Immature natural killer cell (primary cell): ENCODE results near the gene DNAJA3. TPM values are rescaled to one million over a fixed set of nuclear protein-coding genes. Genes with fewer than 3 reads are reported as not detected.
A peak's percentile ranks its signal among the peaks of the same experiment; 100 is the strongest.

Source experiments
- DNase-seq, 3 donors: peaks; one replicate each; pipeline ENCODE4 v3.0.0; 2022; ENCODE audit warnings: mixed read lengths in 1 of 3
- H3K27ac Mint-ChIP-seq, 6 donors: one replicate each; pipeline ENCODE4 v1.8.0; 2020; ENCODE audit warnings: mixed read lengths in 6 of 6, mild to moderate bottlenecking in 5 of 6, inconsistent platforms in 4 of 6, moderate library complexity in 3 of 6
- H3K27me3 Mint-ChIP-seq, 3 donors: one replicate each; pipeline ENCODE4 v1.8.0; 2020 to 2021; ENCODE audit warnings: low read depth in 3 of 3, mild to moderate bottlenecking in 3 of 3, mixed read lengths in 3 of 3, moderate library complexity in 3 of 3, inconsistent platforms in 1 of 3
- H3K36me3 Mint-ChIP-seq, 3 donors: one replicate each; pipeline ENCODE4 v1.8.0; 2020; ENCODE audit warnings: mixed read lengths in 3 of 3, inconsistent platforms in 2 of 3, mild to moderate bottlenecking in 2 of 3
- H3K4me1 Mint-ChIP-seq, 2 donors: one replicate each; pipeline ENCODE4 v1.8.0; 2020; ENCODE audit warnings: inconsistent platforms in 2 of 2, mild to moderate bottlenecking in 2 of 2, mixed read lengths in 2 of 2, moderate library complexity in 1 of 2
- H3K4me3 Mint-ChIP-seq, 5 donors: one replicate each; pipeline ENCODE4 v1.8.0; 2020; ENCODE audit warnings: mild to moderate bottlenecking in 5 of 5, mixed read lengths in 5 of 5, inconsistent platforms in 3 of 5, moderate library complexity in 3 of 5
- H3K9me3 Mint-ChIP-seq, 6 donors: one replicate each; pipeline ENCODE4 v1.8.0; 2020; ENCODE audit warnings: mild to moderate bottlenecking in 6 of 6, mixed read lengths in 6 of 6, inconsistent platforms in 4 of 6, moderate library complexity in 3 of 6
- polyA plus RNA-seq, 3 donors: library from polyadenylated mRNA; unstranded; fragments of 300-500 nt; fragmentation: Illumina TruSeq; gene quantifications; one replicate each; pipeline ENCODE4 v1.2.3, GENCODE V29; 2021

The DNAJA3 gene
- polyA plus RNA-seq, 3 donors from 2014 or later = 32.7 to 42.4 (median 38.7) TPM

GRCh38 chr16:4404967-4405696, 20.5 kb upstream of the DNAJA3 start:
- H3K36me3 Mint-ChIP-seq = peaks cover 12 to 21% (median 13%) of the 10 kb centered on the region in 3 donors
- H3K4me3 Mint-ChIP-seq = peak overlapping the region in 1 of 5 donors; percentile 29

GRCh38 chr16:4407543-4408322, 17.9 kb upstream of the DNAJA3 start:
- DNase-seq = no peak
- Mint-ChIP-seq H3K4me3 (no peak overlapping the region), H3K4me1 (peaks cover 17 to 19% of the 10 kb centered on the region in 2 donors), H3K36me3 (peaks cover 8 to 26% (median 15%) of the 10 kb centered on the region in 3 donors), H3K27me3 (peaks cover 26 to 64% (median 40%) of the 10 kb centered on the region in 3 donors), H3K9me3 (peaks cover 0 to 2% (median 0%) of the 10 kb centered on the region in 6 donors), H3K27ac (no peak overlapping the region)

More at GRCh38 chr16:4404967-4405696, 20.5 kb upstream of the DNAJA3 start:
- Mint-ChIP-seq H3K27me3 (peaks cover 39 to 70% (median 42%) of the 10 kb centered on the region in 3 donors), H3K9me3 (peaks cover 0 to 2% (median 0%) of the 10 kb centered on the region in 6 donors), H3K27ac (peak overlapping the region in 4 of 6 donors; percentile 35 to 91 (median 82)), H3K4me1 (peaks cover 10 to 11% of the 10 kb centered on the region in 2 donors)
- DNase-seq = no peak

- peaks cover 23 to 64% (median 41%) of the 10 kb centered on the region in 3 donors for H3K27me3 Mint-ChIP-seq
- DNase-seq = no peak
- H3K9me3 Mint-ChIP-seq = peaks cover 0 to 2% (median 0%) of the 10 kb centered on the region in 6 donors
- H3K4me3 Mint-ChIP-seq = no peak overlapping the region
- peaks cover 23 to 25% of the 10 kb centered on the region in 2 donors for H3K4me1 Mint-ChIP-seq
- H3K27ac Mint-ChIP-seq = no peak overlapping the region
- peaks cover 8 to 28% (median 15%) of the 10 kb centered on the region in 3 donors for H3K36me3 Mint-ChIP-seq
Observed at GRCh38 chr16:4408323-4408690, 17.4 kb upstream of the DNAJA3 start.

- no peak overlapping the region for H3K4me3 Mint-ChIP-seq
- H3K9me3 Mint-ChIP-seq = peaks cover 0 to 2% (median 0%) of the 10 kb centered on the region in 6 donors
- H3K4me1 Mint-ChIP-seq = peaks cover 31 to 32% of the 10 kb centered on the region in 2 donors
- H3K36me3 Mint-ChIP-seq = peaks cover 8 to 27% (median 14%) of the 10 kb centered on the region in 3 donors
- H3K27me3 Mint-ChIP-seq = peaks cover 25 to 64% (median 41%) of the 10 kb centered on the region in 3 donors
- peak overlapping the region in 1 of 6 donors; percentile 17 for H3K27ac Mint-ChIP-seq
- DNase-seq = no peak
Observed at GRCh38 chr16:4409081-4409932, 16.4 kb upstream of the DNAJA3 start.

- Mint-ChIP-seq H3K27me3 (peaks cover 28 to 64% (median 44%) of the 10 kb centered on the region in 3 donors), H3K4me3 (peak overlapping the region in 1 of 5 donors; percentile 19), H3K36me3 (peaks cover 8 to 21% (median 10%) of the 10 kb centered on the region in 3 donors), H3K4me1 (peaks cover 38 to 44% of the 10 kb centered on the region in 2 donors), H3K27ac (peak overlapping the region; percentile 24 to 67 (median 52)), H3K9me3 (peaks cover 0 to 2% (median 0%) of the 10 kb centered on the region in 6 donors)
- no peak for DNase-seq
Observed at GRCh38 chr16:4410335-4411075, 15.2 kb upstream of the DNAJA3 start.

GRCh38 chr16:4411684-4412083, 14.0 kb upstream of the DNAJA3 start:
- H3K4me3 Mint-ChIP-seq = no peak overlapping the region
- H3K36me3 Mint-ChIP-seq = peaks cover 5 to 17% (median 6%) of the 10 kb centered on the region in 3 donors
- peaks cover 27 to 62% (median 37%) of the 10 kb centered on the region in 3 donors for H3K27me3 Mint-ChIP-seq

GRCh38 chr16:4412159-4412558, 13.5 kb upstream of the DNAJA3 start:
- Mint-ChIP-seq H3K4me3 (peak overlapping the region in 3 of 5 donors; percentile 24 to 44 (median 35)), H3K27me3 (peaks cover 31 to 61% (median 37%) of the 10 kb centered on the region in 3 donors), H3K4me1 (peaks cover 46 to 53% of the 10 kb centered on the region in 2 donors), H3K27ac (peak overlapping the region; percentile 21 to 99 (median 62)), H3K9me3 (no peaks in the 10 kb centered on the region), H3K36me3 (peaks cover 5 to 17% (median 6%) of the 10 kb centered on the region in 3 donors)
- peak in 1 of 3 donors; percentile 1 for DNase-seq

More at GRCh38 chr16:4411684-4412083, 14.0 kb upstream of the DNAJA3 start:
- DNase-seq = no peak
- H3K4me1 Mint-ChIP-seq = peaks cover 42 to 48% of the 10 kb centered on the region in 2 donors
- peak overlapping the region in 2 of 6 donors; percentile 56 to 72 for H3K27ac Mint-ChIP-seq
- H3K9me3 Mint-ChIP-seq = no peaks in the 10 kb centered on the region

- peak overlapping the region in 3 of 5 donors; percentile 32 to 44 (median 33) for H3K4me3 Mint-ChIP-seq
- no peak for DNase-seq
- H3K27ac Mint-ChIP-seq = peak overlapping the region; percentile 52 to 99 (median 72)
- H3K4me1 Mint-ChIP-seq = peaks cover 47 to 57% of the 10 kb centered on the region in 2 donors
- peaks cover 31 to 61% (median 37%) of the 10 kb centered on the region in 3 donors for H3K27me3 Mint-ChIP-seq
- H3K9me3 Mint-ChIP-seq = no peaks in the 10 kb centered on the region
- peaks cover 5 to 17% (median 6%) of the 10 kb centered on the region in 3 donors for H3K36me3 Mint-ChIP-seq
Observed at GRCh38 chr16:4412854-4413253, 12.8 kb upstream of the DNAJA3 start.

- peak overlapping the region; percentile 96 to 99 (median 98) for H3K27ac Mint-ChIP-seq
- H3K4me3 Mint-ChIP-seq = peak overlapping the region; percentile 88 to 97 (median 95)
- H3K27me3 Mint-ChIP-seq = peaks cover 31 to 53% (median 31%) of the 10 kb centered on the region in 3 donors
- H3K4me1 Mint-ChIP-seq = peaks cover 47 to 57% of the 10 kb centered on the region in 2 donors
- H3K9me3 Mint-ChIP-seq = no peaks in the 10 kb centered on the region
- DNase-seq = peak; percentile 74 to 78 (median 78)
- H3K36me3 Mint-ChIP-seq = peaks cover 5 to 17% (median 6%) of the 10 kb centered on the region in 3 donors
Observed at GRCh38 chr16:4414187-4414917, 11.3 kb upstream of the DNAJA3 start.

GRCh38 chr16:4415538-4416199, 10.0 kb upstream of the DNAJA3 start:
- Mint-ChIP-seq H3K27me3 (peaks cover 25 to 46% (median 31%) of the 10 kb centered on the region in 3 donors), H3K4me1 (peaks cover 44 to 51% of the 10 kb centered on the region in 2 donors), H3K9me3 (no peaks in the 10 kb centered on the region), H3K36me3 (peaks cover 4 to 11% (median 4%) of the 10 kb centered on the region in 3 donors), H3K27ac (peak overlapping the region; percentile 96 to 99 (median 98)), H3K4me3 (peak overlapping the region; percentile 88 to 97 (median 95))
- DNase-seq = peak; percentile 79 to 84 (median 83)
